Activated CD8-positive, alpha-beta memory T cell treated with anti-CD3 and anti-CD28 coated beads, Interleukin-2, amount 50 U/mL, for 1 hour (primary cell): ENCODE data around the gene VGLL4.

Experiments used
- DNase-seq: peaks from one replicate; pipeline ENCODE4 v3.0.0-alpha.2; 2020; ENCODE audit errors: extremely low read depth

VGLL4 gene

DNA sequence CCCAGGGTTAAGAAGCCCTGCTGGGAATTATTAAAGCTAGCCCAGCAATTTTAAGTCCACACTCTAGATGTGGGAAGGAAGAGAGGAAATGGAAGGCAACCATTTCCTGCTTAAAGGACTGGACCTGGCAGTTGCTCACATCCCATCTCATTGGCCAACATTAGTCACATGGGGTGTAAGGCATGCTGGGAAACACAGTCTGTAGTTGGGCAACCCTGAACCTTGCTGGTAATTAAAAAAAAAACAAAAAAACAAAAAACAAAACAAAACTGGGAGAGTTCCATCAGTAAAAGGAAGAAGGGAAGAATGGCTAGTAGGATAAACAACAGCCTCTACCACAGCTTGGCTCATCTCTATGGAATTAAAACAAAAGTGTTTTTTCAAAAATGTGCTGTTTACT, 136.0 kb downstream of the VGLL4 start:
- no peak for DNase-seq
